HG03565 (cell line): ENCODE results near the gene ZBED6.
"Not testable (repeated sequence)": the region's sequence is repeated elsewhere in the genome, so short reads cannot be mapped to it uniquely, and the experiment has no call there.

Experiments used
- ATAC-seq: cut with Tn5 transposase; IDR thresholded peaks from one replicate; pipeline ENCODE4 v1.9.1; 2021; ENCODE audit warnings: mild to moderate bottlenecking, moderate library complexity; ENCODE audit not compliant: unreplicated experiment

ZBED6 gene, protein sequence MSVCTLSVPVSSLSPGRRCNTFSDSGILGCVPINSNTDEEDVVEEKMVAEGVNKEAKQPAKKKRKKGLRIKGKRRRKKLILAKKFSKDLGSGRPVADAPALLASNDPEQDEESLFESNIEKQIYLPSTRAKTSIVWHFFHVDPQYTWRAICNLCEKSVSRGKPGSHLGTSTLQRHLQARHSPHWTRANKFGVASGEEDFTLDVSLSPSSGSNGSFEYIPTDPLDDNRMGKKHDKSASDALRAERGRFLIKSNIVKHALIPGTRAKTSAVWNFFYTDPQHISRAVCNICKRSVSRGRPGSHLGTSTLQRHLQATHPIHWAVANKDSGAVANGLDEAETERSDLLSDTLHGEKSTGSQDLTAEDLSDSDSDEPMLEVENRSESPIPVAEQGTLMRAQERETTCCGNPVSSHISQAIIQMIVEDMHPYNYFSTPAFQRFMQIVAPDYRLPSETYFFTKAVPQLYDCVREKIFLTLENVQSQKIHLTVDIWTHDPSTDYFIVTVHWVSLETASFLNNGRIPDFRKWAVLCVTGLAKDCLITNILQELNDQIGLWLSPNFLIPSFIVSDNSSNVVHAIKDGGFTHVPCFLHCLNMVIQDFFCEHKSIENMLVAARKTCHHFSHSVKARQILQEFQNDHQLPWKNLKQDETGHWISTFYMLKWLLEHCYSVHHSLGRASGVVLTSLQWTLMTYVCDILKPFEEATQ (N-terminal part only)

DNA sequence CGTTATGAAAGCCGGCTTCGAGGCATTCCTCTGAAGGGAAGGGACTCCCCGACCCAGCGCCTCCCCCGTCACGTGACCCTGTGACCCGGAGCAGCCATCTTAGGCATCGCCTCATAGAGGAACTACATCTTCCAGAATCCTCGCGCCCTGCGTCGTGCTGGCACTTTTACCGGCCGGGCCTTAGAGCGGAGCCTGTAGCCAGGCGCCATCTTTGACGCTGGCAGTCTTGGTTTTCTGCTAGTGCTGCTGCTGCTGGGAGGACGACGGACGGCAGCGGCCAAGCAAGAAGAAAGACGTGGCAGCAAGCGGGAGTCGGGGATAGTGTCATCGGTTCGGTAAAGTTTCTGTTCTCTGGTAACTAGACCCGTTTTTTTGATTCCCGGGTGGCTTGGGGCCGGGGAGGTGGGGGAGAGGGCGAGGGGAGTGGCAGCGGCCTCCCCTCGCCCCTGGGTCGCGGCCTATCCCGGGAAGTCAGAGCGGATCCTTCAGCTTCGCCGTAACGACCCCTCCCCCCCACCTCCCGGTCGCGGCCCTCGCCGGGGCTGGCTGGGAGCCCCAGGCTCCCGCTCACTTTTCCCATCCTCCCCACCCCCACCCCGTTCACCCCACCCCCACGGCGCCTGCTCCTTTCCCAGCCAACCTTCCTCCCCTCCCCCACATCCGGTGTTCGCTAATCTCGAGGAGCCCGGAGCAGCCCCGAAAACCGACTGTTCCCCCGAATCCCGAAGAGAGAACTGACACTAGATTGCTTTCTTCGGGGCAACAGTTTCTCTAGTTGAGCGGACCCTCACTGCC, at the start of gene ZBED6, which contains the start of gene ZC3H11A:
TSS of gene ZBED6 (plus strand) at position 183 of the 795 bp plus-strand sequence. CDS start 1,900 bp downstream, outside the sequence.
TSS of gene ZC3H11A (plus strand) at position 183 of the 795 bp plus-strand sequence. CDS start 21,448 bp downstream, outside the sequence.
- peak; percentile 95 for ATAC-seq

DNA sequence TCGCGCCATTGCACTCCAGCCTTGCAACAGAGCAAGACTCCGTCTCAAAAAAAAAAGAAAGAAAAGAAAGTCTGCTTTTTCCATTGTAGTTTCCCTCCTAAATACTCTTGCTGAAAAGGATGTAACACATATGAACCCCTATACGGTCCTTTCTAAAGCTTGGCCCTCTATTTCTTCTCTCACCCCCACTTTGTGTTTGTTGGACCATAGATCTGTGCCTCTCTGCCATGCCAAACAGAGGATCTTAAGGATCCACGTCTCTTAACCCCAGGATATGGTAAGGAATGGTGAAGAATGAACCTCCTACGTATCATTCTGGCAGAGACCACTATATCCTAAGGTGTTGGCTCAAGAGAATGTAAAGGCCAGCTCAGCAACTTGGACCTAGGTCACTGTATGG, 49.1 kb upstream of the ZBED6 start:
- no peak for ATAC-seq

DNA sequence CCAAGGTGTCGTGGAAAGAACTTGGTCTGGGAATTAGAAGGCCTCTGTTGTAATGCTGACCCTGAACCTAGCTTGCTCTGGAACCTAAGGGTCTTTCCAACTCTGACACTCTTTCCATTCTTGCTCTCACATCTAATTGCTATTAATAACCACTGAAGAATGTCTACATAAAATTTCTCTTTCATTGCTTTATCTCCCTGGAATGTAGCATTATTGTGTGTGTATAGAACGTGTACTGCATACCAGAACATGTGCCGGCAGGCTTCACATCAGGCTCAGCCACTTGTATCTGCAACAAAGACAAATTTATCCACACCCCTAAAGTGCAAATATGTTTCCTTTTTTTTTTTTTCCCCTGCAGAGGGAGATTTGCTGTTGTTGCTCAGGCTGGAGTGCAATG, 44.4 kb upstream of the ZBED6 start:
- ATAC-seq: no peak

DNA sequence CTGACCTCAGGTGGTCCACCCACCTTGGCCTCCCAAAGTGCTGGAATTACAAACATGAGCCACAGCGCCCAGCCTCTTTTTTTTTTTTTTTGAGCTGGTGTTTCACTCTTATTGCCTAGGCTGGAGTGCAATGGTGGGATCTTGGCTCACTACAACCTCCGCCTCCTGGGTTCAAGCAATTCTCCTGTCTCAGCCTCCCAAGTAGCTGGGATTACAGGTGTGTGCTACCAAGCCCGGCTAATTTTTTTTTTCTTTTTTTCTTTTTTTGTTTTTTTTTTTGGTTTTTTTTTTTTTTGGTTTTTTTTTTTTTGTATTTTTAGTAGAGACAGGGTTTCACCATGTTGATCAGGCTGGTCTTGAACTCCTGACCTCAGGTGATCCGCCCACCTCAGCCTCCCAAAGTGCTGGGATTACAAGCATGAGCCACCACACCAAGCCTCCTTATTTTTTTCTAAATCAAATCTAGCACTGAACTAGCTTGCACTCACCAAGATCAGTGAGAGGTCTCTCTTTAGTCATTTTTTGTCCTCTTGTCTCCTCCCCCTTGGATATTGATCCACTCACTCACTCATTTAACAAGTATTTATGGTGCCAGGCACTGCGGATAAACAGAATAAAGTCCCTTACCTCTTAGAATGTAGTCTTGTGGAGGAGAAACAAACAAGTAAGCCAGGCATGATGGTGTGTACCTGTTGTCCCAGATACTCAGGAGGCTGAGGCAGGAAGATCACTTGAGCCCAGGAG, 43.6 kb upstream of the ZBED6 start:
- ATAC-seq: not testable (repeated sequence)

DNA sequence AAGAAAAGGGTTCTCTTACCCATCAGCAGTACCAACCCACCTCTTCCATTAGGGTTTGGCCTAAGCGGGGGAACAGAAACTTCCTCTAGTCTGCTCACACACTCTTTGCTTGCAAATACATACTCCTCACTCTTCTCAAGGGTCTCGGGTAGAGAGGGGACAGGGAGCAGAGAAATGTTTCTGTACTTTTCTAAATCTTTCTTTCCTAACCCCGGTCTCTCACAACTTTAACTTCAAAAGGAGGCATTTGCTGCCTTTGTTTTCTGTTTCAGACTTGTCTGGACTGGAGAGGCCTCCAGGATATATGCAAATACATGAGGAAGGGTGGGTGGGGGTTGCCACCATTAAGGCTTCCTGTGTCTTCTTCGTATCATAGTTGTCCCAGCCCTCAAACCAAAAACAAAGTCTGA, 41.0 kb upstream of the ZBED6 start:
- ATAC-seq: no peak

DNA sequence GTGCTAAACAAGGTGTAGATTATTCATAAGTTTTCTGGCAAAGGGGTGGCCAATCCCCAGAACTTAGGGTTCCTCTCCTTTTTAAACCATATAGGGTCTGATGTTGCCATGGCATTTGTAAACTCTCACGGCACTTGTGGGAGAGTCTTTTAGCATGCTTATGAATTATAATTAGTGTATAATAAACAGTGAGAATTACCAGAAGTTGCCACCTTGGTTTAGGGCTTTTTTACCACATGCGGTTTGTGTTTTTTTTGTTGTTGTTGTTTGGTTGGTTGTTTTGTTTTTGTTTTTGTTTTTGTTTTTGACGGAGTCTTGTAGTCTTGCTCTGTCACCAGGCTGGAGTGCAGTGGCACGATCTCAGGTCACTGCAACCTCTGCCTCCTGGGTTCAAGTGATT, 39.4 kb upstream of the ZBED6 start:
- ATAC-seq: no peak

DNA sequence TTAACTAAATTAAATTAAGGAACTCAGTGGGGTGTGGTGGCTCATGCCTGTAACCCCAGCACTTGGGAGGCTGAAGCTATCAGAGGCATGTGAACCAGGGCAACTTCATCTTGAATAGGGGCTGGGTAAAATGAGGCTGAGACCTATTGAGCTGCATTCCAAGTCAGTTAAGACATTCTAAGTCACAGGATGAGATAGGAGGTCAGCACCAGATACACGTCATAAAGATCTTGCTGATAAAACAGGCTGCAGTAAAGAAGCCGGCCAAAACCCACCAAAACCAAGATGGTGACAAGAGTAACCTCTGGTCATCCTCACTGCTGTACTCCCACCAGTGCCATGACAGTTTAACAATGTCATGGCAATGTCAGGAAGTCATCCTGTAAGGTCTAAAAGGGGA, 36.7 kb upstream of the ZBED6 start:
- not testable (repeated sequence) for ATAC-seq

DNA sequence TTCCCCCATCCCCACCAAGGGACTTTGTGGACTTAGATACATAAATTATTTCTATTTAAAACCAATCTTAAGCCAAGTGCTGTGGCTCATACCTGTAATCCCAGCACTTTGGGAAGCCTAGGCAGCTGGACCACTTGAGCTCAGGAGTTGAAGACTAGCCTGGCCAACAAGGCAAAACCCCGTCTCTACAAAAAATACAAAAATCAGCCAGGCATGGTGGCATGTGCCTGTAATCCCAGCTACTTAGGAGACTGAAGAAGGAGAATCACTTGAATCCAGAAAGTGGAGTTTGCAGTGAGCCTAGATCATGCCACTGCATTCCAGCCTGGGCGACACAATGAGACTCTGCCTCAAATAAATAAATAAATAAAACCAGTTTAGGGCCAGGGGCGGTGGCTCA, 34.9 kb upstream of the ZBED6 start:
- no peak for ATAC-seq

DNA sequence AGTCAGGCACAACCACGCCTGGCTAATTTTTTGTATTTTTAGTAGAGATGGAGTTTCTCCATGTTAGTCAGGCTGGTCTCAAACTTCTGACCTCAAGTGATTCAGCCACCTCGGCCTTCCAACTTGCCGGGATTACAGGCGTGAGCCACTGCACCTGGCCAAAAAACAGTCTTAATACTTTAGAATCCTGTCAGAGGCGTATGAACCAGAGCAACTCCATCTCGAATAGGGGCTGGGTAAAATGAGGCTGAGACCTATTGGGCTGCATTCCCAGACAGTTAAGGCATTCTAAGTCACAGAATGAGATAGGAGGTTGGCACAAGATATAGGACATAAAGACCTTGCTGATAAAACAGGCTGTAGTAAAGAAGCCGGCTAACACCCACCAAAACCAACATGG, 33.5 kb upstream of the ZBED6 start:
- ATAC-seq: not testable (repeated sequence)

DNA sequence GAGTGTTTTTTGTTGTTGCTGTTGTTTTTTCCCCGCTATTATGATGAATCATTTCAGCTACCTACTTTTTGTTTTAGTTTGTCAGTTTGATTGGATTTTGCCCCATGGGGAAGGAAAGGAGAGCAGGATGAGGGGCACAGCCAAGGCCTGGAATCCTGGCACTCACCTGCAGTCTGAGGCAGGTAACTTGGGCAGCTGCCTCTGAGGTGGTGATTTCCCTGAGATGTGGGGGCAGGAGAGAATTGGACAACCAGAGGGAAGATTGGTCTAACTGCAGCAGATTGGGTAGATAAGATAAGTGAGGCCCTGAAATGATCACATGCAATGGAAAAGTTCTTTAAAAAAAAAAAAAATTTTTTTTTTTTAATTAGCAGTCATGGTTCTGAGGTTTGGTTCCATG, 31.9 kb upstream of the ZBED6 start:
- no peak for ATAC-seq

DNA sequence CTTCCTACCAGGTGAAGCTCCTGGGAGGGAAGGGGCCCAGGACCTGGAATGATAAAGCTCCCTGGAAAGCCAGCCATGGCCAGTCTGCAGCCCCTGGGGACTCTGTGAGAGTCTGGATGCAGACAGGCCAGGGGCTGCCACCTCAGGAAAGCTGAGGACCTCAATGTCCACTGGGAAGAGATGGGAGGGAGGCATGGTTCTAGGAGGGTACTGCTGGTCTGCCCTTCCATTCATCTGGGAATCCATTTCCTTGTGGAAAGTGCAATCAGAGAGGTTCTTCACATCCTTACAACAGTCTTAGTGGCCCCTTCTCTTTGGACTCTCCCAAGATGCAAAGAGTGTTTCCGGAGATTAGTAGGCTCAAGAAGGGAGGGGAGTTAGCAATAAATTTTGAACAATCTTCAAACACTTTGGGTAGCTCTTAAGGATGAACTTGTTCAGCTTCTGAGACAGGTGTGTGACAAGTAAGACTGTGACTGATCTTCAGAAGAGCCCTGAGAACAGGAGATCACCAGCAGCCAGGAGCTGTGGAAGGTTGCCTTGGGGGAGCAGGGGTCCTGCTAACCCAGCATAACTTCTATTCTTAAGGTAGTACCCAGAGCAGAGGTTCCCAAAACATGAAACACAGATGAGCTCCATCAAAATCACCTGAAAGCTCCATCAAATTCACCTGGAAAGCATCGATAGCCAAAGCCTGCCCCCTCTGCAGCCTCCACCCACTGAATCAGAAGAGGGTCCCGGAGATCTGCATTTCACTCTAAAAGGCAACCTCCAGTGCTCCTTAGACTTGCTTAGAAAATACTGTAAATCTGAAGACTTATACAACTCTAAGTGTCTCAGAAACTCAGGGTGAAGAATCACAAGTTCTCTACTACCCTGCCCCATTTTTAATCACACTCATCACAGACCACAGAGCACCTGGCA, 31.1 kb upstream of the ZBED6 start:
- no peak for ATAC-seq

DNA sequence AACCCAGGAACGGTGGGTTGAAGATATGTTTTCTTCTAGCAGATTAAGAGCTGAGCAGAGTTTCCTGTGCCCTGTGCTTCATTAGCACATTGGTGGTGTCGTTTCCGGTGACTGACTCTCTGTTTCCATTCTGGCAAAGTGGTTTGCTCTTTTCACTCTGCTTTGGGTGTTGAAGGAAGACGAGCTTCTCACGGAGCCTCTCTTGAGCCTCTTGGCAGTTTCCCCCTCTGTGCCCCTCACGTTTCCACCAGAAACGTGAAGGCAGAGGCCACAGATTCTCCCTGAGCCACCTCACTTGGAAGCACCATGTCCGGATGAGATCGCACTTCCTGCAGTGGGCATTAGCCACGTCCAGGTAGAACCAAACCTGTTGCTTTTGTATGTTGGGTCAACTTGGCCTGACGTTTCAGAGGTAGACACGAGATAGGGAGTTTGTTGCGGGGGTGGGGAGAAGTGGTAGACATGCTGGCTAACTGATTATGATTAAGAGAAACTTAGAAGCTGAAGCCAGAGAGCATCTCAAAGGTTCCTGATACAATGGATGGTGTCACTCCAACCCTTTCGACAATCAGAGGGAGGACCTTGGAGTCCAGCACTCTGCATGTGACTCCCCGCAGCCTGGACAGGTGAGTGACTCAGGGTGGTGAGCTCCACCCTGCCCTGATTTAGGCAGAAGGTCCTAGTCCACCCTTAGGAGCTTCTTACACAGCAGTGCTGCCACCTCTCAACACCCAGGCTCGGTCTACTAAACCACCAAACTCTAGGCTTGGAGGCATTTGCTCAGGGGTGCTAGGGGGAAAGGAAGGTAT, 30.2 kb upstream of the ZBED6 start, which contains the start of gene LAX1:
TSS of gene LAX1 (plus strand) at position 155 of the 809 bp plus-strand sequence. CDS start at position 538, 383 bp downstream.
- peak; percentile 71 for ATAC-seq

DNA sequence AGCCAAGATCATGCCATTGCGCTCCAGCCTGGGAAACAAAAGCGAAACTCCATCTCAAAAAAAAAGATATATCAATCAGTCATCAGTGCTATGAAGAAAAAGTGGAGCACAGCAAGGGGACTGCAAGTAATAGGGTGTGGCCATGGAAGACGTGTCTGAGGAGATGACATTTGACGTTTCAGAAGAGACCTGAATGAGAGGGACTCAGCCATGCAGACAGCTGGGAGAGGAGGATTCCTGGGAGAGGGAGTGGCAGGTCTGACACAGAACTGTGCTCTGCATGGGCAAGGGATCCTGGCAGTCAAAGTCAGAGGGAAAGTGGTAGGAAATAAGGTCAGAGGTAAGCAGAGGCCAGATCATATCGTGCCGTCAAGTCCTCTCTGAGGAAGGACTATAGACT, 27.2 kb upstream of the ZBED6 start:
- ATAC-seq: no peak

DNA sequence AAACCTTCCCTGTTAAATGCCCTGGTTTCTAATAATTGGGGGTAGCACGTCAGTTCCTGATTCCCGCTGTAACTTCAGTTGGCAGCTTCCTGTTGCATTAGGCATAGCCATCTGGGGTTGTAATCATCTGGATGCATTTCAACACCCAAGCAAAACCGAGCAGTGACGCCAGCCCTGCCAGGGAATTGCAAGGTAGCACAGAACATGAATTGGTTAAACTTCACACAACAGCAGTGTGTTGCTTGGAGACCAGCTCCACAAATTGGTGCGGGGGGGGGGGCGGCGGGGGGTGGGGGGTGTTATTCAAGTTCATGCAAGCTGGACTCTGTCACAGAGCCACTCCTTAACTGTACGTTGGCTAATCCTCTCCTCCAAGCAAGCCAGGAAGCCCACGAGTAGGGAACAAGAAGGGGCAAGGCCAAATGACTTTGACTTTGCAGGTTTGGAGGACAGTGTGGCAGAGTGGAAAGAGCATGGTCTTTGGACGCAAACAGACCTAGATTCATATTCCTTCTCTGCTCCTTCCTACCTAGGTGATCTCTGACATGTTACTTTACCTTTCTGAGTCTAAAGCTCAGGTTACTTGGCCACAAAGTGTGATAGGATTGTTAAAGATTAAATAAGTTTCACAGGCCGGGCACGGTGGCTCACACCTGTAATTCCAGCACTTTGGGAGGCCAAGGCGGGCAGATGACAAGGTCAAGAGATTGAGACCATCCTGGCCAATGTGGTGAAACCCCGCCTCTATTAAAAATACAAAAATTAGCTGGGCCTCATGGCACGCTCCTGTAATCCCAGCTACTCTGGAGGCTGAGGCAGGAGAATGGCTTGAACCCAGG, 25.7 kb upstream of the ZBED6 start:
- ATAC-seq: no peak

DNA sequence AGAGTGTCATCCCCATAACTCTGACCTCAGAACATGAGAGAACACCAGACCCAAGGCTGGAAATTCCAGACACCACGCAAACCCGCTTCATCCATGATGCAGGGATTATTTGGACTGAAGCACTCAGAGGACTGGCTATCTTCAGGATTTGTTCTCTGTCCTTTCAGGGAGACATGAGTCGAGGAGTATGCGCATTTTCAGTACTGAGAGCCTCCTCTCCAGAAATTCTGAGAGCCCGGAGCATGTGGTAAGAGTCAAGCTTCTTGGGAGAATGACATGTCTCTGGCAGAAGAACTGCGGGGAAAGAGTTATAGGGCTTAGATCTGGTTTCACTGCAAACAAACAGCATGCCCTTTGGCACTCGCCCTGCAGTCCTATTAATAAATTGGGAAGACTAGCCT, 23.5 kb upstream of the ZBED6 start:
- ATAC-seq: no peak

DNA sequence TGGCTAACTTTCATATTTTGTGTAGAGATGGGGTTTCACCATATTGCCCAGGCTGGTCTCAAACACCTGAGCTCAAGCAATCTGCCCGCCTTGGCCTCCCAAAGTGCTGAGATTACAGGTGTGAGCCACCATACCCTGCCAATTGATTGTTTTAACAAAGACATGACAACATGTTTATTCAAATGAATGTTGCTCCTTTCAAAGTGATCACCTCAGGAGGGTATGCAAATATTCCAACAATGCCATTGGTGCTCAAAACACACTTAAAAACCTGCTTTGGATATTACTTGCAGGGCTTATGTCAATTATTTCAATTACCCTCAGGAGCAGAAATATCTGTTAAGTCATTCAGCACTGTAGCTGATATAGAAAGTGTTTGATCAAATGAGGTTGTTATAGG, 22.6 kb upstream of the ZBED6 start:
- ATAC-seq: no peak

DNA sequence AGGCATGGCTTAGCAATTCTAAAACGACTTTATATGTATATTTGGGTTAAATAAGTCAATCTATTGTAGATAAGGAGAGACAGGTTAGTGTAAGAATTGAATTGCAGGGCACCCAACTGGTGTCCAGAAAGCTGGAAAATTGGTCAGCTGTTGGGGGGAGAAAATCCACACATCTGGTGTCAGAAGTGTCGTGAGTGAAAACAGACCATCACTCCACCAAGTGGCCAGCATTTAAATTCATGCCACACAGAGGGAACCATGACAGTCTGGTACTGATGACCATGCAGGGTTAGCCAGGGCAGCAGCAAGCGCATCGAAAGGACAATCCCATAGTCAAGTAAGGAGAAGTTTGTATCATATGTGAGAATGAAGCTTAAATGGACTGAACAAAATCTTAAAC, 18.8 kb upstream of the ZBED6 start:
- ATAC-seq: no peak

DNA sequence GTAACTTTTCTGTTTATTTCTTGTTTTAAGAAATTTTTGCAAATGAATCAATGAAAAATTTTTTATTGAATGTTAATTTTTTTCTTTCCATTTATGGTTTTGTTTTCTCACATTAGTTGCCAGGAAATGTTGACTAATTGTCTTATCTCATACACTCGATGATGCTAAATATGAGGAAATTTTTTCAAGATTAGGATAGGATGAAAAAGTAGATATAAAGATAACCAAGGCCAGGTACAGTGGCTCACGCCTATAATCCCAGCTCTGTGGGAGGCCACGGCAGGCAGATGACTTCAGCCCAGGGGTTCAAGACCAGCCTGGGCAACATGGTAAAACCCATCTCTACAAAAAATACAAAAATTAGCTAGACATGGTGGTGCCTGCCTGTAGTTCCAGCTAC, 17.8 kb upstream of the ZBED6 start:
- no peak for ATAC-seq
